BJ (cell line): ENCODE data around the gene DNMT3A. TPM values are rescaled to one million over a fixed set of nuclear protein-coding genes. Genes with fewer than 3 reads are reported as not detected.
A peak's percentile ranks its signal among the peaks of the same experiment; 100 is the strongest.

Experiments used
- CTCF ChIA-PET: fragments of 350-600 bp; formaldehyde crosslinking; extraction: SDS; loops from one replicate; lab custom pipeline; 2021; ENCODE audit warnings: antibody characterized with exemption, inconsistent platforms; lab: Yijun Ruan, JAX
- POLR2A ChIA-PET: fragments of 300-600 bp; sonication (Branson Sonifier 250); formaldehyde crosslinking; extraction: SDS; loops from one replicate; lab custom pipeline; 2021; ENCODE audit warnings: antibody characterized with exemption; lab: Charles Lee
- DNase-seq: peaks from one replicate; pipeline ENCODE4 v3.0.0-alpha.2; 2011; ENCODE audit warnings: low read depth
- H3K27me3 ChIP-seq: 2 replicates; pipeline ENCODE4 v1.6.0; 2011; ENCODE audit warnings: low read length; ENCODE audit not compliant: control insufficient read depth, insufficient read depth
- H3K36me3 ChIP-seq: 2 replicates; pipeline ENCODE4 v1.5.1; 2011; ENCODE audit warnings: low read length; ENCODE audit not compliant: control insufficient read depth, insufficient read depth
- H3K4me3 ChIP-seq: 2 replicates; pipeline ENCODE4 v1.5.1; 2011; ENCODE audit warnings: low read depth, mild to moderate bottlenecking, control low read depth, low read length
- polyA plus RNA-seq: library from polyadenylated mRNA; depleted of rRNA; stranded (reverse); fragments of >200 nt; gene quantifications from 2 replicates; pipeline ENCODE4 v1.2.3, GENCODE V29; 2011
- TF ChIP-seq, protein P1 (sequence below): IDR thresholded peaks from 2 replicates; pipeline ENCODE4 v1.5.1; 2011; ENCODE audit warnings: low read depth, mild to moderate bottlenecking, control low read depth, inconsistent platforms, low read length, moderate library complexity; ENCODE audit not compliant: insufficient read depth

The DNMT3A gene
- polyA plus RNA-seq, 1 experiment: 3.0 TPM

DNA sequence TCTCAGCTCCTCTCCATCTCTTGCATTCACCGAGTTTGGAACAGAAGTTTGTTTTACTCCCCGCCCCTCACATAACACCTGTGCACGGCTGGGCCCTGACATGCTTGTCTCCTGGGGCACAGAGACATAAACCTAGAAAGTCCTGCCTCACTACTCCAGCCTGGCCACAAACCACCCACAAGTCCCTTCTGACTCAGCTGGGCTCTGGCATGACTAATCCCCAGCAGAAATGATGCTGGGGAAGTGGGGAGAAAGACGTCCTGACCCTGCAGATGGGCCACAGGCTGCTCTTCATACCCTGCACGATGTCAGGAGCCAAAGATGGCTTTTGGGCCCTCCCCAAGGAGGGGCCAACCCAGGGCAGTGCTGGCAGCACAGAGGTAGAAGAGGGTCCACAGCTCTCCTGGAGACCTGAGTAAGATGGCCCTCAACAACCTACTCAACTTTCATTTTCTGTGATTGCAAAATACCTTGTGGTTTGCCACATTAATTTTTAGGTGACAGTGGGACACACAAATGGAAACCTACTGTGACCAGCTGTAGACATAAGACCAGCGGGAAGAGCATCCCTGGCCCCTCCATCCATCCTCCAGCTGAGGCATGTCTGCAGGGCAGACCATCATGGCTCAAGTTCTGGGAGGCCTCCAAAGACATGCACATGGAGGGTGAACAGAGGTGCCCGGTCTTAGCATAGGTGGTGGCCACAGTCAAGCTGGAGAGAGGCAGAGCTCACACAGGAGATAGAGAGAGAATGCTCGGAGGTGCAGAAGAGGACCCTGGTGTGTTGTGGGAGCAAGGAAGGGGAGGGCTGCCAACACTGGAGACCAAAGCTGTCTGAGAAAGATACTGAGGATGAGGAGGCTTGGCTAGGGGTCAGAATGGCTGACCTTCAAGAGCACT lies 40.0 kb downstream of the DNMT3A start:
- CTCF ChIA-PET: interaction anchor here (0.9 to 1.5 kb wide), 4 partner anchors 11 to 60 kb away, joined by 3 to 4 read pairs (median 4); no protein-coding TSS in a partner anchor
- Histone ChIP-seq H3K27me3 (no peaks in the 10 kb centered on the region), H3K36me3 (peaks cover 8% of the 10 kb centered on the region), H3K4me3 (no peak overlapping the region)
- POLR2A ChIA-PET: interaction anchor here (0.6 kb wide), 1 partner anchor 24 kb away, joined by 3 read pairs; no protein-coding TSS in a partner anchor
- TF ChIP-seq, protein P1, sequence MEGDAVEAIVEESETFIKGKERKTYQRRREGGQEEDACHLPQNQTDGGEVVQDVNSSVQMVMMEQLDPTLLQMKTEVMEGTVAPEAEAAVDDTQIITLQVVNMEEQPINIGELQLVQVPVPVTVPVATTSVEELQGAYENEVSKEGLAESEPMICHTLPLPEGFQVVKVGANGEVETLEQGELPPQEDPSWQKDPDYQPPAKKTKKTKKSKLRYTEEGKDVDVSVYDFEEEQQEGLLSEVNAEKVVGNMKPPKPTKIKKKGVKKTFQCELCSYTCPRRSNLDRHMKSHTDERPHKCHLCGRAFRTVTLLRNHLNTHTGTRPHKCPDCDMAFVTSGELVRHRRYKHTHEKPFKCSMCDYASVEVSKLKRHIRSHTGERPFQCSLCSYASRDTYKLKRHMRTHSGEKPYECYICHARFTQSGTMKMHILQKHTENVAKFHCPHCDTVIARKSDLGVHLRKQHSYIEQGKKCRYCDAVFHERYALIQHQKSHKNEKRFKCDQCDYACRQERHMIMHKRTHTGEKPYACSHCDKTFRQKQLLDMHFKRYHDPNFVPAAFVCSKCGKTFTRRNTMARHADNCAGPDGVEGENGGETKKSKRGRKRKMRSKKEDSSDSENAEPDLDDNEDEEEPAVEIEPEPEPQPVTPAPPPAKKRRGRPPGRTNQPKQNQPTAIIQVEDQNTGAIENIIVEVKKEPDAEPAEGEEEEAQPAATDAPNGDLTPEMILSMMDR: no peak
- peak; percentile 40 for DNase-seq

DNA sequence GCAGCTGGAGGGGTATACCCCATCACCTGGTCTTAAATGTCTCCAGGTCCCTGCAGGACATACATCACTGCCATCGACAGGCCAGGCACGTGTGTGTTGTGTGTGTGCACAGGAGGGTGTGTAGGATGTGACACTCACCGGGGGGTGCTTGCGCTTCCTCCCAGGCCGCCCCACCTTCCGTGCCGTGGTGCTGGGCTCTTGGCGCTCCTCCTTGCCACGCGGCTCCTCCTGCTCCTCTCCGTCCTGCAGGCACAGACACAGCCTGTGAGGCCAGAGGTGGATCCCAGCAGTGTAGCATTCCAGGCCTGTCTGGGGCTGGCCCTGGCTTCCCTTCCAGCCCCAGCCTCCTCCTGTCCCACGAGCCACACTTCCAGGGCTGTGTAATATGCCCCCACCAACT lies 41.7 kb downstream of the DNMT3A start:
- Histone ChIP-seq H3K36me3 (peaks cover 7% of the 10 kb centered on the region), H3K27me3 (no peaks in the 10 kb centered on the region), H3K4me3 (no peak overlapping the region)
- ChIA-PET CTCF (no interaction called here), POLR2A (no interaction called here)
- DNase-seq: no peak
- TF ChIP-seq, protein P1: no peak

DNA sequence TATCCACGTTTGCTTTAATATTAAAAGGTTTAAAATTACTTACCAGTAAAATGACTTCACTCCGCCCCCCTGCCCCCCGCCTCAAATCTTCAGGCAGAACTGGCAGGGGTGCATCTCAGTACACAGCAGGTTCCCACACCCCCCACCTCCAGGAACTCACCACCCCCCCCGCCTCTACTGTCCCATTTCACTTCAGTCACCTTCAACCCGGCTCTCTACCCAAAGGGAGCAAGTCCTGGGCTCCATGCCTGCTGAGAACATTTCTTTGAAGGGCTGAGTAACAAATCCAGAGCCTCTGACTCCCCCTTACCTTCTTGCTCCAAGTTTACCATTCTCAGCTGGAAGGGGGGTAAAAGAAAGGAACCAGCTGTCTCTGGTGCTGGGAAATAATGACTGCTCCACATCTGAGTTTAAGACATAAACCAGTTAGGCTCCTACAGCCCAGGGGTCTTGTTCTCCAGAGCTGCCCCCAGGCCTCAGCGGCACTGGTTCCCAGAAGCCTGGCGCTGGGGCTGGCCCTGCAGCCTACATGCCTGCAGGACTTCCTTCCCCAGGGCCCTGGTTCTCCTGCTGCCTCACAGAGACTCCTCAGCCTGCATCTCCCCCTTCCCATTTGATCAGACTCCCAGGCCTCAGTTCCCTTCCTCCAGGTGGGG lies 42.8 kb downstream of the DNMT3A start:
- peaks cover 7% of the 10 kb centered on the region for H3K36me3 ChIP-seq
- CTCF ChIA-PET: no interaction called here
- no peaks in the 10 kb centered on the region for H3K27me3 ChIP-seq
- TF ChIP-seq, protein P1: no peak
- POLR2A ChIA-PET: no interaction called here
- no peak overlapping the region for H3K4me3 ChIP-seq
- DNase-seq: no peak

DNA sequence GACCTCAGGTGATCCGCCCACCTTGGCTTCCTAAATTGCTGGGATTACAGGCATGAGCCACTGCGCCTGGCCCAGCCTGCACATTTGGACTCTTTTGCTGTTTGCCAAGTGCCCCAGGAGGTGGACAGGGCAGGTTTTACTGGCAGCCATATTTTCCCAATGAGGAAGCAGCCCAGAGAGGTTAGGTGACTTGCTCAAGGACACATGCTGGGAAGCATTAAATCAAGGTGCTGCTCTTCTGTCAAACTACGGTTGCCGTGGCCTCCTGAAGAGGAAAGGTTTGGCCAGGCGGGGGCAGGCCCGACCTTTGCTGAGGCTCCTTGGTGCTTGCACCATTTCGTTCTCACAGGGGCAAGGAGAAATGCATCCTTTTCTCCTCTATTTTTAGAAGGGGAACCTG lies 44.0 kb downstream of the DNMT3A start:
- TF ChIP-seq, protein P1: no peak
- Histone ChIP-seq H3K36me3 (peaks cover 7% of the 10 kb centered on the region), H3K4me3 (no peak overlapping the region), H3K27me3 (no peaks in the 10 kb centered on the region)
- CTCF ChIA-PET: no interaction called here
- DNase-seq: no peak
- POLR2A ChIA-PET: no interaction called here

DNA sequence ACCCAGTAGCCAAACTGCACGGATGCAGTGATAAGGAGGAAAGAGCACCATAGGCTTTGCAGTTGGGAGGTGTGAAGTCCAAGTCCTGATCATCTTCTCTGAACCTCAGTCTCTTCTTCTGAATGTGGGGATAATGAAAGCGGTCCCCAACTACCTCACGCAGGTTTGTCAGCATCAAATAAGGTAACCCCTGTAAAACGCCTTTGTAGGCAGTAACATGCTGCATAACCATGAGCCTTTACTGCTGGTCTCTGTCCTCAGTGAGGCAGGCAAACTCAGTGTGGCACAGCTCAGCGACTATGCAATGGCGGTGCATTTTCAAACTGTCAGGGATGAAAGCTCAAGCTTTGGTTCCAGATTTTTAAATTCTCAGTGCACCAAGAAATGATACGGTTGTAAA lies 46.1 kb downstream of the DNMT3A start:
- ChIA-PET CTCF (no interaction called here), POLR2A (no interaction called here)
- TF ChIP-seq, protein P1: no peak
- Histone ChIP-seq H3K36me3 (peaks cover 7% of the 10 kb centered on the region), H3K4me3 (no peak overlapping the region), H3K27me3 (no peaks in the 10 kb centered on the region)
- DNase-seq: no peak
